ENCODE measurements around the gene SMAD6. TPM values are rescaled to one million over a fixed set of nuclear protein-coding genes. Genes with fewer than 3 reads are reported as not detected.

SMAD6 gene
- total RNA-seq, 3 donors from 2014 or later (not counting 1 experiment from before 2014, with no cell fraction given): 0.07 to 0.38 (median 0.09) TPM

DNA sequence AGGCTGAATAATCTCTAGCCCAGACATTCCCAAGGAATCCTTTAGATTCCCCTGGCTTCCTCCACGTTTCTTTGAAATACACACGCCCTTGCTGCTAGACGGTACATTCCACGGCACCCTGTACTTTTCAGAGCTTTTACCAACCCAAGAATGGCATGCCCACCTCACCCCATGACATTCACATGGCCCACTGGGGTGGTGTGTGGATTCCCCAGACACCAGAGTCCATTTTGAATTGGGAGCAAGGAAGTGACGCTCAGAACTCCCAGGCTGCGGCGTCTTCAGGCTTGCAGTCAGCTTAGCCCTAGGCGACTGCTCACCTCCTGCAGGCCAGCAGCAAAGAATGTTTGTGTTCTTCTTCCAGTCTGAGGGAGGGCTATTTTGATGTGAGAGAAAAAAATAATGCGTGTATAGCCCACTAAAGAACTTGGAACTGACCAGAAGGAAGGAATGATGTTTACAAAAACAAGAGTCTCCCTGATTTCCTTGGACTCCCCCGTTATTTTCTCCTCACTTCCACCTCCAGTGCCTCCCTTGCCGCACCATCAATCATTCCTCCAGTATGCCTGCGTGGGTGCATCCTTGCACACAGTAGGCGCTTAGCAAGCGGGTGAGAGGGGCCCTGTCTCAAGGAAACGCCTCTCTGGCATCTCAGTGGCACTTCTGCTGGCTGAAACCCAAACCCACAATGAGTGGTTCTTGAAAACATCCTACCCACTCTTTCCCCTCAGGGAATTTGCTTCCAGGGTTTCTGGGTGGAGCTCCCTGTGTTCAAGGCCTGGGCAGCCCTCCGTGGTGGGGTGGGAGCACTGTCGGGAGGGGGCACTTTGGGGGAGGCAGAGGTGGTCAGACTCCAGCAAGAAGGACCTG, 59.9 kb downstream of the SMAD6 start:
- Mint-ChIP-seq H3K27ac (no peak overlapping the region), H3K4me3 (no peak overlapping the region)
- intact Hi-C loops (cut with micrococcal nuclease): no loop called here

GRCh38 chr15:66763186-66764071, 61.4 kb downstream of the SMAD6 start:
- DNase-seq (no peak), ATAC-seq (no peak)
- no peak overlapping the region for H3K4me3 ChIP-seq (ENCODE audit: low read length)
- no peaks in the 10 kb centered on the region for H3K4me1 ChIP-seq (ENCODE audit: control insufficient read depth, insufficient read depth, low read length)
- no peaks in the 10 kb centered on the region for H3K27me3 ChIP-seq (ENCODE audit: control insufficient read depth, insufficient read depth, low read length)
- no peak overlapping the region for H3K4me3 Mint-ChIP-seq
- no peak overlapping the region for H3K27ac Mint-ChIP-seq
- H3K4me1 Mint-ChIP-seq: peaks cover 0 to 6% of the 10 kb centered on the region in 2 donors
- H3K27me3 Mint-ChIP-seq (ENCODE audit: low read depth in 2 of 2): peaks cover 44 to 61% of the 10 kb centered on the region in 2 donors
- H3K9me3 Mint-ChIP-seq: no peaks in the 10 kb centered on the region
- TF ChIP-seq, protein P1, sequence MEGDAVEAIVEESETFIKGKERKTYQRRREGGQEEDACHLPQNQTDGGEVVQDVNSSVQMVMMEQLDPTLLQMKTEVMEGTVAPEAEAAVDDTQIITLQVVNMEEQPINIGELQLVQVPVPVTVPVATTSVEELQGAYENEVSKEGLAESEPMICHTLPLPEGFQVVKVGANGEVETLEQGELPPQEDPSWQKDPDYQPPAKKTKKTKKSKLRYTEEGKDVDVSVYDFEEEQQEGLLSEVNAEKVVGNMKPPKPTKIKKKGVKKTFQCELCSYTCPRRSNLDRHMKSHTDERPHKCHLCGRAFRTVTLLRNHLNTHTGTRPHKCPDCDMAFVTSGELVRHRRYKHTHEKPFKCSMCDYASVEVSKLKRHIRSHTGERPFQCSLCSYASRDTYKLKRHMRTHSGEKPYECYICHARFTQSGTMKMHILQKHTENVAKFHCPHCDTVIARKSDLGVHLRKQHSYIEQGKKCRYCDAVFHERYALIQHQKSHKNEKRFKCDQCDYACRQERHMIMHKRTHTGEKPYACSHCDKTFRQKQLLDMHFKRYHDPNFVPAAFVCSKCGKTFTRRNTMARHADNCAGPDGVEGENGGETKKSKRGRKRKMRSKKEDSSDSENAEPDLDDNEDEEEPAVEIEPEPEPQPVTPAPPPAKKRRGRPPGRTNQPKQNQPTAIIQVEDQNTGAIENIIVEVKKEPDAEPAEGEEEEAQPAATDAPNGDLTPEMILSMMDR (IDR thresholded peaks at IDR 0.05): no peak
- intact Hi-C loops (cut with micrococcal nuclease): no loop called here
- H3K27ac ChIP-seq (ENCODE audit: low read length): no peak overlapping the region
- no peaks in the 10 kb centered on the region for H3K36me3 Mint-ChIP-seq
- H3K9me3 ChIP-seq (ENCODE audit: control insufficient read depth, insufficient read depth, low read length): no peaks in the 10 kb centered on the region
- WGBS (ENCODE audit: insufficient coverage): 34% methylated on average over 22 of the region's 23 CpGs
- H3K36me3 ChIP-seq (ENCODE audit: control insufficient read depth, insufficient read depth, low read length): no peaks in the 10 kb centered on the region

More for the DNA sequence above, 59.9 kb downstream of the SMAD6 start:
- Mint-ChIP-seq H3K36me3 (no peaks in the 10 kb centered on the region), H3K4me1 (peaks cover 0 to 6% of the 10 kb centered on the region in 2 donors), H3K27me3 (ENCODE audit: low read depth in 2 of 2) (peaks cover 44 to 63% of the 10 kb centered on the region in 2 donors), H3K9me3 (no peaks in the 10 kb centered on the region)
- Histone ChIP-seq H3K4me1 (ENCODE audit: control insufficient read depth, insufficient read depth, low read length) (no peaks in the 10 kb centered on the region), H3K9me3 (ENCODE audit: control insufficient read depth, insufficient read depth, low read length) (no peaks in the 10 kb centered on the region), H3K36me3 (ENCODE audit: control insufficient read depth, insufficient read depth, low read length) (no peaks in the 10 kb centered on the region), H3K27ac (ENCODE audit: low read length) (no peak overlapping the region), H3K4me3 (ENCODE audit: low read length) (no peak overlapping the region), H3K27me3 (ENCODE audit: control insufficient read depth, insufficient read depth, low read length) (no peaks in the 10 kb centered on the region)
- ATAC-seq (no peak), DNase-seq (no peak)
- WGBS (ENCODE audit: insufficient coverage): 63% methylated on average over 17 of the region's 17 CpGs
- TF ChIP-seq, protein P1 (IDR thresholded peaks at IDR 0.05): no peak

DNA sequence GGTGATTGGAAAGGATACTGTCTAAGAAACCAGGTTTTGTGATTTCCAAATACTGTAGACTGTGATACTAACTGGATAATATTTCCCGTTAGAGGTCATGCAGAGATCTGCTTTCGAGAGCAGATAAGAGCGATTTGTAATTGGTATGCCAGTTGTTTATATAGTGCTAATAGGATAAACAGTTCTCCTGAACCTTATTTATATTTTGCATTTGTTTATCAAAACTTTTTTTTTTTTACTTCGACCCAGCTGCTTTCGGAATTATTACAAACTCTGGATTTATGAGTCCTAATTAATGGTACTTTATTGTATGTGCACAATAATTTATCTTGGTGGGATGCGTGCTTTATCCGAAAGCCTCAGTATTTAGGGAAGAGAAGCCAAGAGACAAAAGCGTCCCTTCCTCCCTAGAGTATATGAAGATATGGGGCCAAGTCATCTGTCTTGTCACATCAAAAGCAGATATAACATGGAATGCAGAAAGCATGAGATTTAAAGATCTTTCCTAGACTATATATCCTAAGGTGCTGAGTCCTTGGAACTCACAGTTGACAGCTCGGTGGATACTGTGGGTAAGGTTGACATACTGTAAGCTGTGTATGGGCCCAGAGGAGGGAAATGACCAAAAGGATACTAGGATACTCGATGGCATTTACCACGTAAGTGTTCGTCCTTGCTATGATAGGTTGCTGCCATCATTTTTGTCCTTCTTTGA, 62.2 kb downstream of the SMAD6 start:
- peaks cover 0 to 6% of the 10 kb centered on the region in 2 donors for H3K4me1 Mint-ChIP-seq
- Histone ChIP-seq H3K4me3 (ENCODE audit: low read length) (no peak overlapping the region), H3K36me3 (ENCODE audit: control insufficient read depth, insufficient read depth, low read length) (no peaks in the 10 kb centered on the region), H3K27ac (ENCODE audit: low read length) (no peak overlapping the region), H3K27me3 (ENCODE audit: control insufficient read depth, insufficient read depth, low read length) (no peaks in the 10 kb centered on the region), H3K4me1 (ENCODE audit: control insufficient read depth, insufficient read depth, low read length) (no peaks in the 10 kb centered on the region), H3K9me3 (ENCODE audit: control insufficient read depth, insufficient read depth, low read length) (no peaks in the 10 kb centered on the region)
- intact Hi-C loops (cut with micrococcal nuclease): no loop called here
- TF ChIP-seq, protein P1 (IDR thresholded peaks at IDR 0.05): no peak
- DNase-seq (no peak), ATAC-seq (no peak)
- no peaks in the 10 kb centered on the region for H3K36me3 Mint-ChIP-seq
- H3K9me3 Mint-ChIP-seq: no peaks in the 10 kb centered on the region
- peaks cover 44 to 56% of the 10 kb centered on the region in 2 donors for H3K27me3 Mint-ChIP-seq (ENCODE audit: low read depth in 2 of 2)
- no peak overlapping the region for H3K27ac Mint-ChIP-seq
- no peak overlapping the region for H3K4me3 Mint-ChIP-seq
- 90% methylated on average over 10 of the region's 12 CpGs for WGBS (ENCODE audit: insufficient coverage)

Data from natural killer cell (primary cell).